AG04450 (cell line): ENCODE results near the gene UPP1. TPM values are rescaled to one million over a fixed set of nuclear protein-coding genes. Genes with fewer than 3 reads are reported as not detected.

ENCODE experiments used
- CTCF ChIA-PET: fragments of 300-600, 350-600 bp; formaldehyde crosslinking; extraction: SDS; loops from one replicate; lab custom pipeline; 2022; ENCODE audit warnings: antibody characterized with exemption, inconsistent platforms; lab: Charles Lee
- POLR2A ChIA-PET: fragments of 350-600 bp; formaldehyde crosslinking; extraction: SDS; loops from one replicate; lab custom pipeline; 2021; ENCODE audit warnings: antibody characterized with exemption, inconsistent platforms; lab: Yijun Ruan, JAX
- DNase-seq: peaks from one replicate; pipeline ENCODE4 v3.0.0-alpha.2; 2011; ENCODE audit warnings: low read depth, low spot score
- H3K27ac ChIP-seq: one replicate; pipeline ENCODE4 v1.5.1; 2012; ENCODE audit warnings: low read depth, low read length, control low read depth
- H3K27me3 ChIP-seq: one replicate; pipeline ENCODE4 v1.6.0; 2012; ENCODE audit warnings: low read length; ENCODE audit not compliant: control insufficient read depth, insufficient read depth
- H3K4me3 ChIP-seq: 2 replicates; pipeline ENCODE4 v1.5.1; 2011; ENCODE audit warnings: mild to moderate bottlenecking, low read depth, low read length, control low read depth
- H3K9me3 ChIP-seq: 2 replicates; pipeline ENCODE4 v1.5.1; 2012; ENCODE audit warnings: low read length; ENCODE audit not compliant: control insufficient read depth, insufficient read depth
- CTCF ChIP-seq: IDR thresholded peaks from 2 replicates; pipeline ENCODE4 v1.5.1; 2011; ENCODE audit warnings: low read depth, low read length, control low read depth, inconsistent platforms
- polyA plus RNA-seq: library from polyadenylated mRNA; depleted of rRNA; stranded (reverse); fragments of >200 nt; gene quantifications from 2 replicates; pipeline ENCODE4 v1.2.3, GENCODE V29; 2011; rRNA removed

UPP1 gene
- polyA plus RNA-seq, 1 experiment, result 7.9 TPM

GRCh38 chr7:48154792-48155413 is 65.8 kb downstream of the UPP1 start:
- DNase-seq, result no peak
- no peak overlapping the region for H3K4me3 ChIP-seq
- no peaks in the 10 kb centered on the region for H3K9me3 ChIP-seq
- ChIA-PET POLR2A (no interaction called here), CTCF (interaction anchor here (0.6 to 2.9 kb wide), 37 partner anchors 10 to 889 kb away, joined by 3 to 58 read pairs (median 5); partner anchors contain the start of gene PKD1L1)
- no peak overlapping the region for H3K27ac ChIP-seq
- no peaks in the 10 kb centered on the region for H3K27me3 ChIP-seq
- TF ChIP-seq CTCF, result peak; percentile 79

Other genes with a start within 250 kb of the UPP1 start
- gene PKD1L1, start 140.8 kb upstream of the UPP1 start, polyA plus RNA-seq, result 0.01 TPM in 2 replicates
- 20.0 and 27.9 TPM in 2 replicates for gene HUS1, start 109.7 kb upstream of the UPP1 start, polyA plus RNA-seq
- not detected in 2 replicates for gene SUN3, start 60.2 kb upstream of the UPP1 start, polyA plus RNA-seq
- gene C7orf57, start 53.7 kb upstream of the UPP1 start, polyA plus RNA-seq, result not detected in 2 replicates
- 0.04 and 0.05 TPM in 2 replicates for gene ABCA13, start 82.2 kb downstream of the UPP1 start, polyA plus RNA-seq